NCI-H146 treated with DMSO at 0.1 percent for 48 hours (cell line): ENCODE data around the gene ADIRF.
"Not testable (repeated sequence)": the region's sequence is repeated elsewhere in the genome, so short reads cannot be mapped to it uniquely, and the experiment has no call there.

ENCODE experiments used
- DNase-seq: peaks from one replicate; lab custom pipeline; 2025; ENCODE audit not compliant: unreplicated experiment; lab: John Stamatoyannopoulos, UW

Gene ADIRF

GRCh38 chr10:86968271-86968993 lies at the start of gene ADIRF:
ADIRF (plus strand) TSS chr10:86968482; CDS start chr10:86968545, 63 bp downstream.
- DNase-seq: peak; percentile 28

- DNase-seq: no peak
These were observed 45.7 kb upstream of the ADIRF start for GRCh38 chr10:86922553-86922961.

- no peak for DNase-seq
These were observed 38.6 kb upstream of the ADIRF start for GRCh38 chr10:86929468-86930380.

- DNase-seq: no peak
These were observed 36.4 kb upstream of the ADIRF start for GRCh38 chr10:86931872-86932271.

- no peak for DNase-seq
These were observed 35.6 kb upstream of the ADIRF start for GRCh38 chr10:86932674-86933073.

GRCh38 chr10:86934162-86934711 lies 34.0 kb upstream of the ADIRF start:
- DNase-seq: peak; percentile 16

- DNase-seq: peak; percentile 17
These were observed 31.4 kb upstream of the ADIRF start for GRCh38 chr10:86936661-86937501.

- DNase-seq: no peak
These were observed 30.7 kb upstream of the ADIRF start for GRCh38 chr10:86937502-86938154.

GRCh38 chr10:86938260-86938659 lies 30.0 kb upstream of the ADIRF start:
- DNase-seq: no peak

GRCh38 chr10:86940076-86940475 lies 28.2 kb upstream of the ADIRF start:
- DNase-seq: not testable (repeated sequence)

GRCh38 chr10:86940677-86941076 lies 27.6 kb upstream of the ADIRF start:
- no peak for DNase-seq

GRCh38 chr10:86941426-86941825 lies 26.9 kb upstream of the ADIRF start:
- no peak for DNase-seq

- no peak for DNase-seq
These were observed 26.3 kb upstream of the ADIRF start for GRCh38 chr10:86941991-86942421.

GRCh38 chr10:86942441-86943315 lies 25.6 kb upstream of the ADIRF start:
- DNase-seq: no peak

GRCh38 chr10:86943316-86944030 lies 24.8 kb upstream of the ADIRF start:
- DNase-seq: no peak

- DNase-seq: no peak
These were observed 24.3 kb upstream of the ADIRF start for GRCh38 chr10:86944031-86944419.

- DNase-seq: no peak
These were observed 23.8 kb upstream of the ADIRF start for GRCh38 chr10:86944471-86944870.

GRCh38 chr10:86944907-86945306 lies 23.4 kb upstream of the ADIRF start:
- no peak for DNase-seq
